GM19193 (cell line): ENCODE data around the gene UST.

Experiments used
- POLR2A ChIP-seq: IDR thresholded peaks from 4 replicates; pipeline ENCODE4 v1.6.1; 2011; ENCODE audit not compliant: insufficient read depth, insufficient read length; ENCODE audit errors: extremely low read depth

Gene UST

DNA sequence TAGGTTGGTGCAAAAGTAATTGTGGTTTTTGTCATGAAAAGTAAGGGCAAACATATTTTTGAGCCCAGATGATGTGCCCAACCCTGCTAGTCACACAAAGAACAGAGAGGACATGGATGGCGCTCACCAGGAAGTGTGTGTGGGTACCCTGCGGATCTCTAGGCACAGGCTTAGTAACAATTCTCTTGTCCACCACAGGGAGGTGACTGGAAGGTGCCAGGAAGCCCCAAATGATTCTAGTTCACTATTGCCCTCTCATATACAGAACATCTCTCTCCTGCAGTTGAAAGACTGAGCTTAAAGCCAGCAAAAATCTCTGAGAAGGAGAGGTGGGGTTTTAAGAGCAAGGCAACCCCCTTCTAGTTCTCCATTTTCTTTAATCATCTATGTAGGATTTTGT, 298.6 kb downstream of the UST start:
- no peak for TF ChIP-seq POLR2A

DNA sequence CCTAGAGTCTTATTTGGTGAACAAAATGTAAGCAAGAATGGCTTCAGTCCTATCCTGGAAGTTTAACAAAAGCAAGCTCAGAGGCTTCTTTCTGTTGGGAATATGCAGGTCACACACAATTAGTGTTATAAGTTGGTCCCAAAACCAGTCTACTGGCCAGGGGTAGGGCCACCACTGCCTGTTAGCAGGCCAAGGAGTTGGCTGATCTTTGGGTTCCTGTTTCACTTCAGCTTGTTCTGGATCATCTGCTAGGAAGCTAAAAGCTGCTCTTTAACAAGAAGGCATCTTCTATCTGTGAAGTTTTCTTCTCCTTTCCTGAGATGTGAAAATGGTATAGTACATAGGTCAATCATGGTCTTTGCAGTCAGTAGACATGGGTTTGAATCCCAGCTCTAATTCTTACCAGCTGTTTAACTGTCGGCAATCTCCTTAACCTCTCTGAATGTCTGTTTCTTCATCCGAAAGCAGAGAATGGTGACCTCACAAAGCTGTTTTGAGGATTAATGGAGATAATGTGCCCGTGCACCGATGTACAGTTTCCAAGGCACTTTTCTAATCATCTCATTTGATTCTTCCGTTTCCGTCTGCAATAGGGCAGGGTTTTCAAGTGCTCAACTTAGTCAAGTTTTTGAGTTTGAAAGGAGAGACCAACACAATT, 299.5 kb downstream of the UST start:
- TF ChIP-seq POLR2A: no peak

DNA sequence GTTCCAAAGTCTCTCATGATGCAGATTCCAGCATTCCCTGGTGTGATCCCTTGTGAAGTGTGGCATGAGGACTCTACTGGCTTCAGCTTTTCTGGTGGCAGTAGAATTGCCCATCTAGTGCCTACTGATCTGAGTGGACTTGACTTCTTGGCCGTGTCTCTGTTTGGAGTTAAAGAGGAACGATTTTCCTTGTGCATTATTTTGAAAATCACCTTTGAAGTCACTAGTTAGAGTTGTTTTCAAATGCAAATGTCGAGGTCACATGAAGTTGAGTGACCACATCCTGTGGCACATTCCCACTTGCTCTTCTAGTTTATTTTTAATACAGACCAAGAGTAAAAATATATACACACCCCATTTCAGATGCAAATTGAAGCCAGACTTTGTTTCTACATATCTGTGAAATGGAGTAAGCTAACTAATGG, 300.0 kb downstream of the UST start:
- no peak for TF ChIP-seq POLR2A

DNA sequence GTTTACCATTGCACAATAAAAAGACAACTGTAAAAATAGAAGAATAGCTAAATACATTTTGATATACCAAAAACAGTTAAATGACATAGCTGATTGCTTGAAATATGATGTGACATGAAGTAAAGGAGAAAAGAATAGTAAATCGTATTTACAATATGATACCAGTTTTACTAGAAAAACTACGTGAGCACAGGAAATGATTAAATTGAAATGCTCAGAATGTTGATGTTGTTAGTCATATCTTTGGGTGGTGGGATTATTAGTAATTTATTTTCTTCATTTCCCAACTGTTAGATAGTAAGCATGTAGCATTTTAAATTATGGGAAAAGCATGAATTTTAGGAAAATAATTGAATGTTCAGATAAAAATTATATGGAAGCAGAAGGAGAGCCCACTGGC, 302.4 kb downstream of the UST start:
- no peak for TF ChIP-seq POLR2A

DNA sequence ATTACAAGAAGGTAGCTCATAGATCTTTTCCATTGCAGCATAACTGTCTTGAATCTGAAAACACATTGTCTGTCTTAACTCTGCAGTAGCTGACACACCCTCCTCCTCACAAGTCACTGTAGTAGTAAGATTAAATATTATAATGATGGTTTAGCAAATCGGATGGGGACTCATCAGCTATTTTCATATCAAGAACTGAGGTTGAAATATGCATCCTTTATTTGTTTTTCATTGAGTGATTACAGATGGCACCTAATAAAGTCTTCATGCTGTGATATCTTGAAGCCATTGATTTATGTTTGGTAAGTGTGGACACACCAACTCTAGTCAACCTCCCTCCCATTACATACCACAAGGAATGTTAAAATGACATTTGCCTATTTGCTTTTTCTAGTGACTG, 303.3 kb downstream of the UST start:
- TF ChIP-seq POLR2A: no peak

DNA sequence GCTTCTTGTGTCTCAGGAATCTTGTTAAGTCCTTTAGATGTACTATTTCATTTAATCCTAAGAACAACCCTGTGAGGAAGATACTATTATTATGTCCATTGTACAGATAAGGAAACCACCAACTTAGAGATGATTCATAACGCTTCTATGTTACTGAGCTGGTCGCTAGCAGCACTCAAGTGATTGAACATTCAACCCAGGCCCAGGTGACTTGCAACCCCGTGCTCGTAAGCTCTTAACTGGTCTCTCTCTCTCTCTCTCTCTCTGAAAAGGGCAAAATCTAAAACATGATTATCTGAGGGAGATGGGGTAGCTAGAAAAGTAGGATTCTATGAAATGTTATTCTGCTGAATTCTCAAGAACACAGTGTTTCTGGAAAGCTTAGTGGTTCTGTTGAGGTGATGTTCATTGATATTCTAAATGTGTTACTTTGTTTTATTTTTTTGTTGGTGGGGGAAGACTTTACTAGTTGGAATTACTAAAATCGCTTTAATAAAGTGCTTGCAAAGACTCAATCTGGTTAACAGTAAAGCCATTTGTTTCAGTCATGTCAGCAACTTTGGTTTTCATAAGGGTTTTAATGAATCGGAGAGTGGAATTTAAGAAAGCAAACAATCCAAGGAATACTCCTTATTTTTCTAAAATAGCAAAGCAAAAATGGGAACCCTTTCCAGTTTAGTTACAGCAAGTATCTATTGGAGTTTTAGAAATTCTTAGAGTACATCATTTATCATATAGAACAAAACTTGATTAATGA, 305.7 kb downstream of the UST start:
- no peak for TF ChIP-seq POLR2A

DNA sequence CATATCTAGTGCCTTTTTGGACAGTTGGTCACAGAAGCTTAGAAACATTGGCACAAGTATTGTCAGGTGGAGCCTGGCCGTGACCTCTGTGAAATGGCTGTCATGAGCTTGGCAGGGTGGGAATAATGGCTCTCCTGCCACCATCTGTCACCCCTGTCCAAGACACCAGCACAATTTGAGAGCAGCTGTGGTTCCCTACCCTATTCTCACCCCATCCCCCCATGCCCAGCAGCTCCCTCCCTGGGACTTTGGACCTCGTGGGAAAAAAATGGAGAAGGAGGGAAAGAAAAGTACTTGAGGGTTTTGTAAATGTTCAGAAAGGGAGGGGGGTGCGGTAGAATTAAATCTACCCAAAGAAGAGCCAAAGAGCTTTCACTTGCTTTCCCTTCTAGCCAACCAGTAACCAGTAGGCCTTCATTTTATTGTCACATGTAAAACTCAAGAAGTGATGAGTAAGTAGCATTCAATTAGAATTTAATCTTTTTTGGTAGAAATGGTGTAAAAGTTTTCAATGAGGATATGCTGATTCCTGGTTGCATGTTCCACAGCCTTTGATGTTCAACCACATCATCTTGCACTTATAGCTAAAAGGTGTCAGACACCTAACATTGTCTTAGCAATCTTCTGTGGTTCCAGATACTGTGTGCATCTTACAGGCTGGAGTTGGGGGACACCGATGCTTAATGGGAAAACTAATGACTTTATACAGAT, 307.2 kb downstream of the UST start:
- no peak for TF ChIP-seq POLR2A

DNA sequence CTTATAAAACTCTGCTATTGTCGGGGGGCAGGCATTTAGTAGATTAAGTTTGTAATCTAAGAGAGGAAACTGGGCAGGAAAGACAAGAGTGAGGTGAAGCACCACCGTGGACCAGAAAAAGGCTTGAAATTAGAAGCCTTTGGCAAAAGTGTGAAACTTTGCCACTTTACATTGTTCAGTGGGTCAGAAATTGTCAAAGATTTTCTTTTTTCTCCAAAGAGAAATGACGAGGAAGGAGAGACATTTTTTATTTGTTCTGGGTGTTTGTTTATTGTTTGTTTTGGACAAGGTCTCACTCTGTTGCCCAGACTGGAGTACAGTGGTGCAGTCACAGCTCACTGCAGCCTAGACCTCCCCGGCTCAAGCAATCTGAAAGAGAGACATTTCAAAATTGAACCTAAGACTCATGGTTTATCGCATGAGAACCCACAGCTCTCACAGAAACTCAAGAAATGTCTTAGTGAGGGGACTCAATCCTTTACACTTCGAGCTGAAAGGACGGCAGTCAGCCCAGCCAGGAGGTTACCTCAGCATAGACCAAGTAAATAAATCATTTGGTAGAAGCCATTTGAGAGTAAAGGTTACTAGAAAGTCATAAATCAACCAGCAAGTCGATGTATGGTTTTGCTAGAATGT, 307.8 kb downstream of the UST start:
- no peak for TF ChIP-seq POLR2A

DNA sequence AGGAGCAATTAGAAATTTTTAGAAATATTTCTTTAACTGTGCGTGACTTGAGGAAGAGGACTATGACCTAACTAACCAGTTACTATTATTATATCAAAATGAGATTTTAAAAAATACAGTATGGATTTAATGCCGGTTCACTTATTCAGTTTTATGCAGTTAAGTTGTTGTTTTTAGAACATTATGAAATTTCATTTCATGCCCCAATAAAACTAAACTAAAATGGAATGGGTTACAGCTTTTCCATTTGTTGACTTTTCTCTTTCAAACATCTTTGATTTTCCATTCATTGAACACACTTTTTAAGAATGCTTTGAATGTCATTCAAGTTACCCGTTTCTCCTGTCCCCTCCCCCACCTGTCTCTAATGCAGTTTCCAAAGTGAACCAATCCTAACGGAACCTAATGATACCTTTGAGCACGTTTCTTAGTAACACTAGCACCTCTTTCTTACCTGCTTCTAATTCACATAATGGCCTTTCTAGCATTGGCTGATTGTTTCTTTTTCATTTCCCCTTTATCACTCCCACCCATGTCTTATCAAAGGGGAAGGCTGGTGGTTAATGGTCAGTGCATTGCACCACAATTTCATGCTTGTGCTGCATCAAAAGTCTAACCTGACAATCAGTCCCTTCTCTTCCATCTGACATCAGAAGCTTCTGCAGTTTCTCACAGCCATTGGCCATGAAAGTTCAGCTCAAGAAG, 308.5 kb downstream of the UST start:
- TF ChIP-seq POLR2A: no peak

DNA sequence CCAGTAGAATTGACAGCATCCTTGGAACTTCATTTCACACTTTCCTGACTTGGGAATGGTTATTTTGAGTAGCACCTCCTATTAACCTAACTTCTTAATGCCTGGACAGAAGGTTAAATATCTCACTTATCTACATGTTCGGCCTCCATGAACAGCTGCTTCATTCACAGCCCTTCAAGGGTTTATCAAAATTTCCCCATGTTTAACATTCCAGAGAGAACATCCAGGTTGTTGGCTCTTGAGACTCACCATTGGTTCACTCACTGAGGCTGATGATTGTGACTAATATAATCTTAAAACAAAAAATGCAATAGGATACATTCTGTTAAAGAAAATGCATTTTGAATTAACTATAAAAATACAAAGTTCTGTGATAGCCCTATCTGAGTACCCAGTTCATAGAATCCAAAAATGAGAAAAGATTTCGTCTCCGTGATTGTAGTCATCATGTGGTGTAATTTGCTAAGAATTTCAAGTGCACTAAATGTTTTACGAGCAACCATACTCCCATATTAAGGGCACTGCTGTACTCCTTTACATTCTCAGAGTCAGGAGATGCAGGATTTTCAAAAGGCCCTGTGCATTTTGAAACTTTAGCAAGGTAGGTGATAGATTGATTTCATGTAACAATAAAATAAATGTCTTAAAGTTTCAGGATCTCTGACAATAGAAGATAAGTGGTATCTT, 310.1 kb downstream of the UST start:
- no peak for TF ChIP-seq POLR2A

DNA sequence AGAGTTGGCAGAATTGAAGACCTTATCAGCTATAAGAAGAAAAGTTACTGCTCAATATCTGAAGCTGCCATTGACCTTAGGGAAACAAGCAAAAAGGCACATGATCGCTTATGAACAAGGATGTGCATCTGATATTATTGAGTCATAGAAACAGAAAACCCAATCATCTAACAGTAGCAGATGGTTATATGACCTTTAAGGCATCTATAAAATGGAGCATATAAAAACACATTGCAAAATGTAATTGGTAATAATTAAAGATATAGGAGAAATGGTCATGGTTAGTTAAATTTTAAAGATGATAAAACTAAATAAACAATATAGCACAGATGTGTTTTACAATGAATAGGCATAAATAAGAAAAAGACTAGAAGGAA, 310.6 kb downstream of the UST start:
- TF ChIP-seq POLR2A: no peak

DNA sequence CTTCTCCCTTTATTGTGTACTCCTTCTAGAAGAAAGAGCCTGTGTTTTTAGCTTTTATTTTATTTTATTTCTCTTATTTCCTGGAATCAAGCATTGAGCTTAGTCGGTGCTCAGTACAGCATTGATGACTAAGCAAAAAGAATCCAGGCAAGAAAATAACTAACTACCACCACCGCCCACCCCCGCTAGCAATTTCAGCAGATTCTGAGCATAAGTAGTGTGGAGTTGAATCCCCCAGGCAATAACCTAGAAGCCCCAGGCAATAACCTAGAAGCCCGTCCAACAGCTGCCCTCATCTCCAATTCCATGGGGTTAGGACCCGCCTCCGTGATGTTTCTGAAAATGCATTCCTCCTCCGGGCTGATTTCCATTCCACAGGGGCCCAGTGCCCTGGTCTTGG, 312.7 kb downstream of the UST start:
- no peak for TF ChIP-seq POLR2A

DNA sequence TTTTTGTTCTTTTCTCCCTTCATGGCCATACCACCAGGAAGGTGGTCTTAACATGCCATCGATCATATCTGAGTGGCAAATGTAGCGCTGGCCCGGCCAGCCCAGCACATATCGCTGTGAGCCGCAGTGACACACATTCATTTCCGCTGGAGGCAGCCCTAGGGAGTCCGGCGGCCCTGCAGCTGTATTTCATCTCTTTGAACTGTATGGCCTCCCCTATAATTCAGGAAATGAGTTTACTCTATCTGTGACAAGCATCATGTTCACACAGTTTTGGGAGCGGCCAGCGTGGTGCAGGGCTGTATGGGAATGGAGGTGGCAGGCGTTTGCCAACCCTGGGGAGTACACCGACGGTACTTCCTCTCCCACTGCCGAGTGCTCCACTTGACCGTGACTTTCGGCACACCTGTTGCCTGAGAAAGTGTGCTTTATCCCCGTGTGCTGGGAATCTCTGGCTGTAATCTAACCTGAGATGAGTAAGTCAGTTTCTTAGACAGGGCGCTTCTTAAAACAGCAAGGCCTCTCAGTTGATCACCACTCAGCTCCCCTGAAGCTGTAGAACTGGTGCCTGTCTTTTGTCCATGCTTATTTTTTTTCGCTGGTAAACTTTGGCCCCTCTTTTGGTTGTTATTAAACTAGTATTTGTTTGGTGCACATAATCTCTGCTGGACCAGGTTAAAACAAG, 313.6 kb downstream of the UST start:
- no peak for TF ChIP-seq POLR2A
